GM23338 (cell line): ENCODE measurements around the gene CFAP74. TPM values are rescaled to one million over a fixed set of nuclear protein-coding genes. Genes with fewer than 3 reads are reported as not detected.

Experiments
- ATAC-seq: fragments of 200-7000 bp; cut with Tn5 transposase; 3 replicates; pipeline ENCODE4 v1.9.1; 2020
- DNase-seq: peaks from one replicate; pipeline ENCODE4 v3.0.0-alpha.2; 2015; ENCODE audit warnings: low spot score
- H2AFZ ChIP-seq: fragments of 200-600 bp; sonication (generic); 2 replicates; pipeline ENCODE4 v1.8.0; 2016; ENCODE audit warnings: antibody characterized with exemption, mild to moderate bottlenecking, moderate library complexity
- H3F3A ChIP-seq: fragments of 200-600 bp; sonication (generic); replicated peaks from 2 replicates; pipeline ENCODE4 v1.8.0; 2017; ENCODE audit warnings: antibody characterized with exemption, mixed run types, low read depth
- H3K27ac ChIP-seq: fragments of 200-600 bp; sonication (generic); 2 replicates; pipeline ENCODE4 v1.6.1; 2016; ENCODE audit warnings: low read depth
- H3K27me3 ChIP-seq: fragments of 200-600 bp; sonication (generic); 2 replicates; pipeline ENCODE4 v1.8.0; 2016; ENCODE audit warnings: mild to moderate bottlenecking, mixed run types, moderate library complexity; ENCODE audit not compliant: insufficient read depth
- H3K36me3 ChIP-seq: fragments of 200-600 bp; sonication (generic); 2 replicates; pipeline ENCODE4 v1.8.0; 2016; ENCODE audit warnings: mild to moderate bottlenecking; ENCODE audit not compliant: insufficient read depth
- H3K4me1 ChIP-seq: fragments of 200-600 bp; sonication (generic); 2 replicates; pipeline ENCODE4 v1.8.0; 2016; ENCODE audit warnings: mild to moderate bottlenecking, moderate library complexity; ENCODE audit not compliant: insufficient read depth
- H3K4me2 ChIP-seq: fragments of 200-600 bp; sonication (generic); 2 replicates; pipeline ENCODE4 v1.7.1; 2017; ENCODE audit warnings: mixed run types
- H3K4me3 ChIP-seq: fragments of 200-600 bp; sonication (generic); 2 replicates; pipeline ENCODE4 v1.6.1; 2016; ENCODE audit warnings: mixed run types
- H3K79me2 ChIP-seq: fragments of 200-600 bp; sonication (generic); replicated peaks from 2 replicates; pipeline ENCODE4 v1.8.0; 2017; ENCODE audit warnings: mild to moderate bottlenecking; ENCODE audit not compliant: insufficient read depth
- H3K9me2 ChIP-seq: fragments of 200-600 bp; sonication (generic); 2 replicates; pipeline ENCODE4 v1.8.0; 2017; ENCODE audit not compliant: insufficient read depth
- H4K20me1 ChIP-seq: fragments of 200-600 bp; sonication (generic); replicated peaks from 2 replicates; pipeline ENCODE4 v1.8.0; 2017; ENCODE audit warnings: mild to moderate bottlenecking; ENCODE audit not compliant: insufficient read depth
- H3K27ac Mint-ChIP-seq: 2 replicates; pipeline ENCODE4 v1.8.0; 2020; ENCODE audit warnings: inconsistent platforms, mild to moderate bottlenecking, moderate library complexity, mixed read lengths
- H3K27me3 Mint-ChIP-seq: 3 replicates; pipeline ENCODE4 v1.8.0; 2022; ENCODE audit warnings: low read depth, mild to moderate bottlenecking, moderate library complexity, mixed read lengths, inconsistent platforms; ENCODE audit not compliant: insufficient read depth, poor library complexity
- H3K36me3 Mint-ChIP-seq: 3 replicates; pipeline ENCODE4 v1.8.0; 2021; ENCODE audit warnings: low read depth, mild to moderate bottlenecking, inconsistent platforms, moderate library complexity, mixed read lengths
- H3K4me1 Mint-ChIP-seq: 3 replicates; pipeline ENCODE4 v1.8.0; 2020; ENCODE audit warnings: mild to moderate bottlenecking, inconsistent platforms, mixed read lengths
- H3K4me3 Mint-ChIP-seq: 3 replicates; pipeline ENCODE4 v1.8.0; 2021; ENCODE audit warnings: moderate library complexity, mild to moderate bottlenecking, inconsistent platforms, mixed read lengths
- H3K9me3 Mint-ChIP-seq: 3 replicates; pipeline ENCODE4 v1.8.0; 2020; ENCODE audit warnings: moderate library complexity, mild to moderate bottlenecking, inconsistent platforms, mixed read lengths
- JUNB ChIP-seq: IDR thresholded peaks from one replicate; pipeline ENCODE4 v1.6.1; 2016; ENCODE audit warnings: antibody characterized with exemption; ENCODE audit not compliant: unreplicated experiment
- NANOG ChIP-seq: IDR thresholded peaks from 2 replicates; pipeline ENCODE4 v1.6.1; 2016; ENCODE audit warnings: antibody characterized with exemption, borderline replicate concordance
- STAT1 ChIP-seq: IDR thresholded peaks from one replicate; pipeline ENCODE4 v1.6.1; 2016; ENCODE audit warnings: antibody characterized with exemption; ENCODE audit not compliant: unreplicated experiment
- polyA plus RNA-seq: library from polyadenylated mRNA; unstranded; fragments of >200 nt; fragmentation: Nextera tagmentation; extraction: Ambion mirVana; gene quantifications from 2 replicates; pipeline ENCODE4 v1.2.1, GENCODE V29; 2016
- total RNA-seq: library from RNA; depleted of rRNA; stranded (reverse); fragments of >200 nt; shearing (Covaris generic); gene quantifications from 2 replicates; pipeline ENCODE4 v1.2.3, GENCODE V29; 2014
- TF ChIP-seq, protein P1 (sequence below): fragments of 250-450 bp; sonication (Bioruptor Pico); IDR thresholded peaks from 2 replicates; pipeline ENCODE4 v1.5.0; 2020; ENCODE audit warnings: mild to moderate bottlenecking, moderate library complexity
- TF ChIP-seq, protein P2 (sequence below), 2 experiments: fragments of 200-600 bp in 1 of 2; sonication (generic) in 1 of 2; conservative IDR thresholded peaks; 2 replicates each; pipeline versions ENCODE4 v1.5.1 to v1.6.1; 2016 to 2017; ENCODE audit warnings: antibody characterized with exemption in 2 of 2, low read depth in 2 of 2, mild to moderate bottlenecking in 2 of 2, moderate library complexity in 1 of 2

The CFAP74 gene
- total and polyA plus RNA-seq, 2 experiments from 2014 or later: 0.21 TPM; not detected in 1

- TF ChIP-seq, protein P1, sequence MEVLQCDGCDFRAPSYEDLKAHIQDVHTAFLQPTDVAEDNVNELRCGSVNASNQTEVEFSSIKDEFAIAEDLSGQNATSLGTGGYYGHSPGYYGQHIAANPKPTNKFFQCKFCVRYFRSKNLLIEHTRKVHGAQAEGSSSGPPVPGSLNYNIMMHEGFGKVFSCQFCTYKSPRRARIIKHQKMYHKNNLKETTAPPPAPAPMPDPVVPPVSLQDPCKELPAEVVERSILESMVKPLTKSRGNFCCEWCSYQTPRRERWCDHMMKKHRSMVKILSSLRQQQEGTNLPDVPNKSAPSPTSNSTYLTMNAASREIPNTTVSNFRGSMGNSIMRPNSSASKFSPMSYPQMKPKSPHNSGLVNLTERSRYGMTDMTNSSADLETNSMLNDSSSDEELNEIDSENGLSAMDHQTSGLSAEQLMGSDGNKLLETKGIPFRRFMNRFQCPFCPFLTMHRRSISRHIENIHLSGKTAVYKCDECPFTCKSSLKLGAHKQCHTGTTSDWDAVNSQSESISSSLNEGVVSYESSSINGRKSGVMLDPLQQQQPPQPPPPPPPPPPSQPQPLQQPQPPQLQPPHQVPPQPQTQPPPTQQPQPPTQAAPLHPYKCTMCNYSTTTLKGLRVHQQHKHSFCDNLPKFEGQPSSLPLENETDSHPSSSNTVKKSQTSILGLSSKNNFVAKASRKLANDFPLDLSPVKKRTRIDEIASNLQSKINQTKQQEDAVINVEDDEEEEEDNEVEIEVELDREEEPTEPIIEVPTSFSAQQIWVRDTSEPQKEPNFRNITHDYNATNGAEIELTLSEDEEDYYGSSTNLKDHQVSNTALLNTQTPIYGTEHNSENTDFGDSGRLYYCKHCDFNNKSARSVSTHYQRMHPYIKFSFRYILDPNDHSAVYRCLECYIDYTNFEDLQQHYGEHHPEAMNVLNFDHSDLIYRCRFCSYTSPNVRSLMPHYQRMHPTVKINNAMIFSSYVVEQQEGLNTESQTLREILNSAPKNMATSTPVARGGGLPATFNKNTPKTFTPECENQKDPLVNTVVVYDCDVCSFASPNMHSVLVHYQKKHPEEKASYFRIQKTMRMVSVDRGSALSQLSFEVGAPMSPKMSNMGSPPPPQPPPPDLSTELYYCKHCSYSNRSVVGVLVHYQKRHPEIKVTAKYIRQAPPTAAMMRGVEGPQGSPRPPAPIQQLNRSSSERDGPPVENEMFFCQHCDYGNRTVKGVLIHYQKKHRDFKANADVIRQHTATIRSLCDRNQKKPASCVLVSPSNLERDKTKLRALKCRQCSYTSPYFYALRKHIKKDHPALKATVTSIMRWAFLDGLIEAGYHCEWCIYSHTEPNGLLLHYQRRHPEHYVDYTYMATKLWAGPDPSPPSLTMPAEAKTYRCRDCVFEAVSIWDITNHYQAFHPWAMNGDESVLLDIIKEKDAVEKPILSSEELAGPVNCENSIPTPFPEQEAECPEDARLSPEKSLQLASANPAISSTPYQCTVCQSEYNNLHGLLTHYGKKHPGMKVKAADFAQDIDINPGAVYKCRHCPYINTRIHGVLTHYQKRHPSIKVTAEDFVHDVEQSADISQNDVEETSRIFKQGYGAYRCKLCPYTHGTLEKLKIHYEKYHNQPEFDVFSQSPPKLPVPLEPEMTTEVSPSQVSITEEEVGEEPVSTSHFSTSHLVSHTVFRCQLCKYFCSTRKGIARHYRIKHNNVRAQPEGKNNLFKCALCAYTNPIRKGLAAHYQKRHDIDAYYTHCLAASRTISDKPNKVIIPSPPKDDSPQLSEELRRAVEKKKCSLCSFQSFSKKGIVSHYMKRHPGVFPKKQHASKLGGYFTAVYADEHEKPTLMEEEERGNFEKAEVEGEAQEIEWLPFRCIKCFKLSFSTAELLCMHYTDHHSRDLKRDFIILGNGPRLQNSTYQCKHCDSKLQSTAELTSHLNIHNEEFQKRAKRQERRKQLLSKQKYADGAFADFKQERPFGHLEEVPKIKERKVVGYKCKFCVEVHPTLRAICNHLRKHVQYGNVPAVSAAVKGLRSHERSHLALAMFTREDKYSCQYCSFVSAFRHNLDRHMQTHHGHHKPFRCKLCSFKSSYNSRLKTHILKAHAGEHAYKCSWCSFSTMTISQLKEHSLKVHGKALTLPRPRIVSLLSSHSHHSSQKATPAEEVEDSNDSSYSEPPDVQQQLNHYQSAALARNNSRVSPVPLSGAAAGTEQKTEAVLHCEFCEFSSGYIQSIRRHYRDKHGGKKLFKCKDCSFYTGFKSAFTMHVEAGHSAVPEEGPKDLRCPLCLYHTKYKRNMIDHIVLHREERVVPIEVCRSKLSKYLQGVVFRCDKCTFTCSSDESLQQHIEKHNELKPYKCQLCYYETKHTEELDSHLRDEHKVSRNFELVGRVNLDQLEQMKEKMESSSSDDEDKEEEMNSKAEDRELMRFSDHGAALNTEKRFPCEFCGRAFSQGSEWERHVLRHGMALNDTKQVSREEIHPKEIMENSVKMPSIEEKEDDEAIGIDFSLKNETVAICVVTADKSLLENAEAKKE: no peak
- TF ChIP-seq, protein P2, sequence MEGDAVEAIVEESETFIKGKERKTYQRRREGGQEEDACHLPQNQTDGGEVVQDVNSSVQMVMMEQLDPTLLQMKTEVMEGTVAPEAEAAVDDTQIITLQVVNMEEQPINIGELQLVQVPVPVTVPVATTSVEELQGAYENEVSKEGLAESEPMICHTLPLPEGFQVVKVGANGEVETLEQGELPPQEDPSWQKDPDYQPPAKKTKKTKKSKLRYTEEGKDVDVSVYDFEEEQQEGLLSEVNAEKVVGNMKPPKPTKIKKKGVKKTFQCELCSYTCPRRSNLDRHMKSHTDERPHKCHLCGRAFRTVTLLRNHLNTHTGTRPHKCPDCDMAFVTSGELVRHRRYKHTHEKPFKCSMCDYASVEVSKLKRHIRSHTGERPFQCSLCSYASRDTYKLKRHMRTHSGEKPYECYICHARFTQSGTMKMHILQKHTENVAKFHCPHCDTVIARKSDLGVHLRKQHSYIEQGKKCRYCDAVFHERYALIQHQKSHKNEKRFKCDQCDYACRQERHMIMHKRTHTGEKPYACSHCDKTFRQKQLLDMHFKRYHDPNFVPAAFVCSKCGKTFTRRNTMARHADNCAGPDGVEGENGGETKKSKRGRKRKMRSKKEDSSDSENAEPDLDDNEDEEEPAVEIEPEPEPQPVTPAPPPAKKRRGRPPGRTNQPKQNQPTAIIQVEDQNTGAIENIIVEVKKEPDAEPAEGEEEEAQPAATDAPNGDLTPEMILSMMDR (conservative IDR thresholded peaks at IDR 0.05; ENCODE audit: low read depth in 2 of 2): no peak
- TF ChIP-seq JUNB (no peak), STAT1 (no peak)
Observed at GRCh38 chr1:1957533-1957961, 46.0 kb downstream of the CFAP74 start (continued).

- ATAC-seq (no peak), DNase-seq (no peak)
- Histone ChIP-seq H3K27me3 (no peaks in the 10 kb centered on the region), H3K4me1 (peaks cover 5% of the 10 kb centered on the region; the same call in 1 of the 2 replicates), H3K9me2 (no peaks in the 10 kb centered on the region), H3K36me3 (no peaks in the 10 kb centered on the region), H3K4me3 (no peak overlapping the region), H3F3A (peaks cover 10% of the 10 kb centered on the region), H3K27ac (no peak overlapping the region), H3K4me2 (no peak overlapping the region), H2AFZ (no peak overlapping the region), H3K79me2 (no peaks in the 10 kb centered on the region), H4K20me1 (no peaks in the 10 kb centered on the region)
- no peak overlapping the region for H3K4me3 Mint-ChIP-seq
- peaks cover 16% of the 10 kb centered on the region for H3K27me3 Mint-ChIP-seq
- peaks cover 3% of the 10 kb centered on the region; the same call in 2 of the 3 replicates for H3K9me3 Mint-ChIP-seq
- H3K27ac Mint-ChIP-seq: no peak overlapping the region
- peaks cover 21% of the 10 kb centered on the region for H3K4me1 Mint-ChIP-seq
- H3K36me3 Mint-ChIP-seq: peaks cover 2% of the 10 kb centered on the region; the same call in 2 of the 3 replicates
- TF ChIP-seq NANOG (no peak), JUNB (no peak)
- TF ChIP-seq, protein P1: no peak
Observed at GRCh38 chr1:1956586-1957532, 46.7 kb downstream of the CFAP74 start.
